SU-DHL-6 (cell line): Measurements from ENCODE around the gene GMDS.

Experiments
- CTCF ChIP-seq: fragments of 200-600 bp; sonication (generic); IDR thresholded peaks from one replicate; pipeline ENCODE4 v1.5.1; 2017; ENCODE audit warnings: antibody characterized with exemption, mild to moderate bottlenecking, low read length, moderate library complexity; ENCODE audit not compliant: insufficient read depth, poor library complexity, severe bottlenecking
- EZH2phosphoT487 ChIP-seq: fragments of 200-600 bp; sonication (generic), shearing (Covaris generic); conservative IDR thresholded peaks from 2 replicates; pipeline ENCODE4 v1.6.1; 2018; ENCODE audit warnings: mild to moderate bottlenecking, antibody characterized with exemption, low read length, moderate library complexity, mixed read lengths

DNA sequence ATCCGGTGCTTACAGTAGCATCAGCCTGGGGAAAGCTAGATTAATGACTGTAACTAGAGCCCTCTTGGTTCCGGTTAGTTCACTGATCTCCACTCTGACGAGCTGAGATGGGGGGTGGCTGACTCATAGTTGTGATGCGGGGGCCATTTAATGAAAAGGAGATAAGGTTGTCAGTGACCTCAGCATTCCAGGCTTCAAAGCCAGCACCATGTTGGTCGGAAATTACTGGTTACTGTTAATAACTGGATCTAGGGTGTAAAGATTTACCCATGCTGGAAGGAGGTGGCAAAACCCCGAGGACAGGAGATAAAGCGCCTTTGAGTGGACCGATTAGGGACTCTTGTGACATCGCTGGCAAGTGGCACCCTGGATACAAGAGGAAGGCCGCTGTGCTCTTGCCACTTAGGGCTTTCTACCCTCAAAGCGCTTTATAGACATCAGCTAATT lies 614.6 kb downstream of the GMDS start:
- TF ChIP-seq EZH2phosphoT487 (no peak), CTCF (no peak)
